ENCODE results near the gene SYNPR.
A peak's percentile ranks its signal among the peaks of the same experiment; 100 is the strongest.

The SYNPR gene

DNA sequence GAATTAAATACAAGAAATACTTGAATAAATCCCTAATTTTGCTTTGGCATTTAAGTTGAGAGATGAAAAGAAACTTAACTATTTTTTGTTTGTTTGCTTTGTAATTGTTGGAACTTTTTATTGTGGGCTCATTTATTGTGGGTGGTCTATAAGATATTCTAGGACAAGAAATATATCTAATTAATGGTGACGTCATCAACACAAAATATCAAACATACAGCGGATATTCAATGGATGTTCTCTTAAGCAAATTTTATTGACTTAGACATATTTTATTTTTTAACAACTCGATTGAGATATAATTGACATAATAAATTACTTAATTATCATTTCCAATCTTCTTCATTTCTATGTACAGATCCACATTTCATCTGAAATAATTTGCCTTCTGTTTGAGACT, 30.0 kb downstream of the SYNPR start:
- no peak for DNase-seq (ENCODE audit: low spot score)

DNA sequence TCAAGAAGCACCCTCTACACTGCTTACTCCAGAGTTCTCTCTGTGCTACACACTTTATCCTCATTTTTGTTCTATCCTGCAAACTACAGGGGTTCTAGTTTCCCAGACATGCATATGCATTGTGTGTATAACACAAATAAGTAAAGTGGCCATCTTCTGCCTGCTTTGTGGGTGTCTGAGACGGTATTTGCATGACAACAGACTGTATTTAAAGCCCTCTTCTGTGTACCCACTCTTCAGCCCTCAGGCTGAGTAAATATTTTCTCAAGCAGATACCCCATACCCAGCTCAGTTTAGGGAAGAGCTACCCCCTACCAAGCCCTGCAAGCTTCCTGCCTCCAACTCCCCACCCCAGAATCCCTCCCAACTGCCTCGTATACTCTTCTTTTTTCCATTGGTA, 31.7 kb downstream of the SYNPR start:
- no peak for DNase-seq (ENCODE audit: low spot score)

DNA sequence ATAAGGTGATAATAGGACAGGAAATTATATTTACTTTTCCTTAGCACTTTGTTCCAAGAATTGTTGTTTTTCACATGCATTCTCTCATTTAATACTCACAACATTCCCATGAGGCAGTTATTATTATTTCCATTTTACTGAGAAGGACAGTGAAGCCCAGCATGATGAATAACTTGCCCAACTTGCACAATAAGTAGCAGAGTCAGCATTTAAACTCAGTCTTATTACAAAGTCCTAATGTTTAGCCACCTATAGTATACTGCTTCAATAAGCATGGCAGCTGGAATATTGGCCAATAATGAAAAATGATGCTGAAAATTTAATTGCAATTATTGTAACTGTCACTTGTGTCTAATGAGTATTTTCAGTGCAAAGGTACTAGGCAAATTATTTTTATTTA, 45.7 kb downstream of the SYNPR start:
- no peak for DNase-seq (ENCODE audit: low spot score)

DNA sequence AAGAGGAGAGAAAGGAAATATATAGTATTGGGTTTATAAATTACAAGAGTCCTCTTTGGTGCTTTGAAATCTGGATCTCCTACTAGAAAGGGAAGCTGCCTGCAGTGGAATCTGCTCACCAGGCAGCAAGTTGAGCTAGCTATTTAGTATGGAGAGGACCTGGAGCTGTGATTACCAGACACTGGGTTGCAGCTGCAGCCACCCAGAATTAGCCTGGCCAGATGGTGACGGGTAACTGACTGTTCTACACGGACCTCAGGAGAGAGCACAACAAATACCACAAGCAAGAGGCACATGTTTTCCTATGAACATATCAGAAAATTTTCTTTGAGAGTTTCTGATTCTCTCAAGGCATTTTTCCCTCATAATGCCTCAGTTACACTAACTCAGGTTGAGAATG, 46.5 kb downstream of the SYNPR start:
- DNase-seq (ENCODE audit: low spot score): no peak

DNA sequence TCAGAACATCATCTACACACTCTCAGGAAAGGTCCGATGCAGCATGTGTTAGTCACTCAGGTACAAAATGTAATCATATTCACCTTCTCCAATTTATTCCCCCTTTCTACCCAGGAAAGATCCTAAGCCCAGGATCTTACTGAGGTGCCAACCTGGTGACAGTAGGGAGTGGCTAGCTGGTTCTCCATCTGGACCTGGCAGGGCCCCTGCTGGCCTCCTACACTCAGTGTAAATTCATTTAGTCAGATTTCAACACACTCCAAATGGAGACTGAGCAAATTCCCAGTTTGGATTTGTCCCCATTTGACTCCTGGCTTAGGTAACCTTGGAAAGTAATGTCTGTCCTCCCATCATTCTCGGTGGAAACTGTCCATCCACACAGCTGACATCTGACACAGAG, 47.3 kb downstream of the SYNPR start:
- no peak for DNase-seq (ENCODE audit: low spot score)

DNA sequence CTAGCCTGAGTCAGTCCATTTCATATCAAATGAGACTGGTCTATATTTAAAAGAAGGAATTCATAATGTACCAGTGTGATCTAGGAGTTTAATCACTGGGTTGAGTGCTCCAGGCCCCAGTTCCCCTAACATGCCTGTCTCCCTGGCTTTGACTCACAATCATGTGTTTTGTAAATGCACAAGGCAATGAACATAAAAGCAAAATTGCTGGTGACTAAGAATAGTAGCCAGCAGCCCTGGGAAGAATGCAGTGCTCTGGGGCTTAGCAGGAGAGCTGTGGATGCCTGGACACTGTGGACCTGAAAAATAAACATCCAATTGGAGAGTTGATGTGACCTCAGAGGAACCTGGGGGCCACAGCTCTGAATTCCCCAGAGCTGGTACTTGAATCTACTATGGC, 50.3 kb downstream of the SYNPR start:
- no peak for DNase-seq (ENCODE audit: low spot score)

DNA sequence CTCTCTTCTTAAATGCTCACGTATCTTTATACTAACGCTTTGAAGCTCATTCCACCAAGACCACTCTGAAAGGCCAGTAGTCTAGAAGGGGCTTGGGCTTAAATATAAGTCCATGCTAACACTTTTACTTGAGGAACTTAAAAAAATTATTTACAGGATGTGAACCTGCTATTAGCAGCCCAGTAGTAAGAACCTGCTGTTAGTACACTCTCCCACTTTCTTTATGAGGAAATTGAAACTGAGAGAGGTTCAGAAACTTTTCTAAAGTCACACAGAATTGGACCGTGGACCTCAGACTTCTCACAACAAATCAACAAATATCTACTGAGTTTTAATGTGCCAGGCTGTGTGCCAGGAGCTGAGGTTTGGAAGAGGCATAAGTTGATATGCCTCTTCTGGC, 53.4 kb downstream of the SYNPR start:
- no peak for DNase-seq (ENCODE audit: low spot score)

DNA sequence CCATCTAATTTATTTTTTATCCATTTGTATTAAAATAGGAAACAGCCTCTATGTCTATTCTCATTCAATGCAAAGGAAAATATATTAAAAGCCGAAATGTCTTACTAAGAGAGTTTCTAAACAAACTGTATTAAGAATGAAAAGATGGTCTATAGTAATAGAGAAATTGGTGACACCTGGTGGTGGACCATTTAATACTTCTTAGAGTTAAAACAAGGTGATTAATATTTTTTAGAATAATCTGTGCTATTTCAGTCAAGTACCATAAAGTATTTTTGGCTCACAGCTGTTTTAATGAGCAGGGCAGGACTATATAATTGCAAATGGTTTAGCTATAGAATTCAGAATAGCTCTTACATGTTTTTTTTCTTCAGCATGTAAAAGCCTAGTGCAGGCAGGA, 55.7 kb downstream of the SYNPR start:
- no peak for DNase-seq (ENCODE audit: low spot score)

DNA sequence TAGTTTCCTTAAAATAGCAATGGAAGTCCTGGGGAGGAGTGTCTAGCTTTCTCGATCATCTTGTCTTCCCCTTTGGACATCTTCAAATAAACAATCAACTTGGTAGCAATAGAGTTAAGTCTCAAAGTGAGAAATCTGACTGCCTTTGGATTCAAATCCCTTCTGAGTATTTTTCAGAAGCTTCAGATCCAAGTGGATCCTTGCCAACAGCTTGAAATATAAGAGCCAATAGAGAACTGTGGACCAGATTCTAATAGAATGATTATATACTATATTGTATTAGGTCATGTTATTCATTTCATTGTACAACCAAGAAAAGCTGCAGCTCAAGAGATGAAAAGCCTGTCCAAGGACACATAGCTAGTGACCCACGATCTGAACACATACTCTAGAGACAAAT, 60.2 kb downstream of the SYNPR start:
- no peak for DNase-seq (ENCODE audit: low spot score)

DNA sequence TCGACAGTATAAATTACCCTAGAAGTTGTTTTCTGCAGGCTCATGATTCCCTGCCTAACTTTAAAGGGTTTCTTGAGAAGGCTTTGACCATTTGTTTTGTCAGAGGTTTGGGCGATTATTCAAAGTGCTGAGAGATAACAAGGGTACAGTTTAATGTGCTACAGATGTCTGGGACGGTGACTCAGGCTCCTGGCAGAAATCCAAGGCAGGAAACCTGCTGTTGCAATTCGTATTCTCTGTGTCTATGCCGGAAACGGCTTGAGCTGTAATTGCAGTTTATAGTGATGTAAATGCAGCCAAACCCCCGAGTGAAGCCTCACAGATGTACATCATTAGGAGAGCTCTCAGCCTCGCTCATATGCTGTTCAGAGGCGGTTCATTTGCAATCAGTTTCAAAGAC, 65.6 kb downstream of the SYNPR start:
- peak; percentile 21 for DNase-seq (ENCODE audit: low spot score)

DNA sequence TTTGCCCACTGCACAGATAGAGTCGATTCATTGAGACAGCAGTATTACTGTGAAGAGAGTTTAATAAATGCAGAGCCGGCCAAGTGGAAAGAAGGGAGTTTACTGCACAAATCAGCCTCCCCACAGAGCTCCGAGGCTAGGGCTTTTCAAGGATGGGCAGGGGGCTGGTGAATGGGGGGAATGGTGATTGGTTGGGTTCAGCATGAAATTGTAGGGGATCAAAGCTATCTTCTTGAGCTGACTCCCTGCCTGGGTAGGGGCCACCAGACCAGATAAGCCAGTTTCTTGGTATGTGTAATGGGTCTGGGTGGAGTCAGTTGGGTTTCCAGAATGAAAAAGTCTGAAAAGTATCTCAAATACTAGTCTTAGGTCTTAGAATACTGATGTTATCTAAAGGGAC, 66.6 kb downstream of the SYNPR start:
- DNase-seq (ENCODE audit: low spot score): no peak

DNA sequence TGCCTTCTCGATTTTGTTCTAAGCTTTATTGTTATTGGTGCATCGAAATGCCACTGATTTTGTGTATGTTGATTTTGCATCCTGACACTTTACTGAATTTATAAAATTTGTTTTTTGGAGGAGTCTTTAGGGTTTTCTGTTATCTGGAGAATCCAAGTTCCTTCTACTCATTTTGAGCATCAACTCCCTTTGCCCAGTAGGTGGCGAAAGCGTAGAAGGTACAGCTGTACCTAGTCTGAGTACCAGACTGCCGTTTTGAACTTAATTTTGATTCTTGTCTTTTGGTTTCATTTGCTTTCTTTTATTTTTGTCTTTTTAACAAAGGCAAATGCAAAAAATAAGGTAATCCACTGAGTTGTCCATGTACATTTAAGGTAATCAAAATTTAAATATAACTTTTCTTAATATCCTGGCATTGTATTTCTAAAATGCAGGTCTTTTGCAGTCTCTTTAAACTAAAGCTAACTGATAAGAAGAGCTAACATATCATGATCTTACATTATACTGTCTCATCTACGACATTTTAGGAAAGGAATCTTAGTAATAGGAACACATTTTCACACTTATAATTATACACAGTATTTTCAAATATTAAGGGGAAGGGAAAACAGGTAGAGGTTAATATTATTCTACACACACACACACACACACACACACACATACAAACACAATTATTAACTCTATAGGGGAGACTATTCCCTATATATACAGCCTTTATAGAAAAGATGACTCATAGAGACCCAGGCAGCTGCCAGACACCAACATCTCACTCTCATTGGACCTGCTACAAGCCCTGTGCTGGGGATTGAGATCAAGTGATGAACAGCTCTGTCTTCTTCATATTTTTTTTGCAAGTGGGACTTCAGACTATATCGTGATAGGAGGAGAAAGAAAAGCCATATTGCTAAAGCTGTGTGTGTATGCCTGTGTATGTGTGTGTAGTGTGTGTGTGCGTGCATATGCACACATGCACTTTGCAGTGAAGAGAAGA, 71.8 kb downstream of the SYNPR start:
- DNase-seq (ENCODE audit: low spot score): no peak

DNA sequence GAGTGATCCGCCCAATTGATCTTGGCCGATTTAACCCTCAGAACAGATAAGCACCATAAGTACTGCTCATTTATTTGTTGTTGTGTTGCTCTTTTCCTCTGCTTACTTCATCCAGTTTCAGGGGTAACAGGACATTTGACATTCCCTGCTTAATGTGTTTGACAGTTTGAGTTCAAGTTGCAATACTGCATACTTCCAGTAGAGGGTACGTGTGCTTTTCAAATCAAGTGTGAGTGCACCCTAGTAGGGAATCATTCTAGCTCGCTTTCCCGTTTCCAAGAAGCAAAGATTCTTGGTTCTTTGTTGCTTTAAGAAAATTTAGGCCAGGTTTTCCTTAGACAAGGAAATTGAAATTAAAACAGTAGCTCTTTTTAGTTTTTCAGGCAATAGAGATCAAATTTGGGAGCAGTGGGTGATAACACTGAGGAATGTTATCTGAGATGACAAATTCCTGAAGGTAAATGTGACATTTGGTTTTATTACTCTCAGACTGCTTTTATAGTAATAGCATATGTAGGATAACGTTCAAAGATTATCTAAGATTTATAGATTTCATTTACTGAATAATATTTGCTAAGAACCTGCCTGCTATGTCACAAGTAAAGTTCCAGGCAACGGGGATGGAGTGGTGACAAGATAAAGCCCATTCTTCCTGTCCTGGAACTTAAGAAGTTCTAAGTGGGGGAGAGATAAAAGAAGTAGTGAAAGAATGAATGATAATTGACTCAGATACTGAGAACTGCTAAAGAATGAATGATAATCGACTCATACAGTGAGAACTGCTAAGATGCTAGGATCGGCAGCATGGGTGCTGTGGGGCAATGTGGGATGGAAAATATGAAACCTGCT, 73.3 kb downstream of the SYNPR start:
- peak; percentile 9 for DNase-seq (ENCODE audit: low spot score)

DNA sequence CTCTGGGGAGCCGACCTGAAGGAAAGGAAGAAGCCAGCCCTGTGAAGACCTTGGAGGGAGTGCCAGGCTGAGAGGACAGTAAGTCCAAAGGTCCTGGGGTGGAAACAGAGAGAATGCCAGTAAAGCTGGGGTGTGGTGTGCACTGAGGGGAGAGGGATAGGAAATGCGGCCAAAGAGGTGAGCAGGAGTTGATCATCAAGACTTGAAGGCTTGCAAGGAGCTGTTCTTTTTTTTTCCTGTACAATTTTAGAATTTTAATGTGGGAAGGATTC, 73.8 kb downstream of the SYNPR start:
- no peak for DNase-seq (ENCODE audit: low spot score)

DNA sequence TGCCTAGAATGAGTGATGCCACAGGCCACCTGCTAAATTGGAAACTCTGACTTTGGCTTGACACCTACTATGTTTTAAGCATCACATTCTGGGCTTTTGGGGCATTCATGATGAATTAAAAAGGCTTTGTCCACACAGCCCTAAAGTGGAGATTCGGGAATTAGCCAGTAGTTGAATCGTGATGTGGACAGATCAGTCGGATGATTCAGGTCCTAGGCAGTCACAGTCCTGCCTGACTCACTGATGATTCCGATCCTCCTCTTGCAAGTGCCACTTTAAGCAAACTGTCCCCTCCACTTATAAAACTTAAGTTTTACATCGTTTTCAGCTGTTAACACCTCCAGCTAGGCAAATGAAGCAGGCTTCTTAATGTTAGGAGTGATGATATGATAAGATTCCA, 75.3 kb downstream of the SYNPR start:
- no peak for DNase-seq (ENCODE audit: low spot score)

DNA sequence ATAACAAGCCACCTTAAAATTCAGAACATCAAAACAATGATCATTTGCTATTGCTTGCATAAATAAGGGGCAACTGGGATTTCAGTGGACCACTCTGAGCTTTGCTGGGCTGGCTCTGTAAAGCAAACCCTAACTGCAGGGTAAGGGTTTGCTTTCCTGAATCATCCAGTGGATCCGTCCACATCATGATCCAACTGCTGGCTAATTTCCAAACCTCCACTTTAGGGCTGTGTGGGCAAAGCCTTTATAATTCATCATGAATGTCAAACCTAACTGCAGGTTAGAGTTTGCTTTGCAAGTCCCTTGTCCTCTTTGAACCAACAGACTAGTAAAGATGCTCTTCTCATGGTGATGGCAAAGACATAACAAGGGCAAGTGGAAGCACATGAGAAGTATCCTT, 76.1 kb downstream of the SYNPR start:
- no peak for DNase-seq (ENCODE audit: low spot score)

DNA sequence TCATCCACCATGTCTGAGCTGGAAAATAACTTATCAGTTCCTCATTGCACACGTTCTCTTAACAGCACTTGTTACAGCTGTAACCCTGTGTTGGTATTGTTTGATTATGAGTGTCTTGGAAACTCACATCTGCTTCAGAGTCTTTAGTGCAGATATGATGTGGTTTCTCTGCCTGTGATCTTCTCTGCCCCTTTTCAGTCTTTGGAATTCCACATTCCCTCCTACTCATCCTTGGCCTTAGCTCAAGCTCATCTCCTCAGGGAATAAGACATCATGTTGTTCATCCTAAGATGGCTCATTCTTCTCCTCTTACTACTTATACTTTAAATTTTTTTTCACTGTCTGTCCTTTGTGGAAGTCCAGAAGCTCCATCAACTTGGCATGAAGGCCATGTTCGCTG, 77.7 kb downstream of the SYNPR start:
- no peak for DNase-seq (ENCODE audit: low spot score)

DNA sequence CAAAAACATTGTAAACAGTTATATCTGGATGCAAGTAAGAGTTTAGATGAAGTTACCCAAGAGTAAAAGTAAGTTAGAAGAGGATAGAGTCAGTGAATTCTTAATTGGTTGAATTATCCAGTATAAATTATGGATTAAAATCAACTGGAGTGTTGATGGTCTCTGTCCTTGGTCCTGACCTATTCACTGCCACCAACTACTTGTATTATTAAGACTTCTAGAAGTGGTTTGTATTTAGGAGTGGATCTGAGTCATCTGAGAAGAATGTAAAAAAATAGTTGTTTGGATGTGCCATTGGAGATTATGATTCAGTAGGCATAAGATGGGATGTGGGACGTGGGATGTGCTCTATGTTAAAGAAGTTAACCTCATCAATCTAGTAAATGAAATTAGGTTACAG, 86.4 kb downstream of the SYNPR start:
- no peak for DNase-seq (ENCODE audit: low spot score)

DNA sequence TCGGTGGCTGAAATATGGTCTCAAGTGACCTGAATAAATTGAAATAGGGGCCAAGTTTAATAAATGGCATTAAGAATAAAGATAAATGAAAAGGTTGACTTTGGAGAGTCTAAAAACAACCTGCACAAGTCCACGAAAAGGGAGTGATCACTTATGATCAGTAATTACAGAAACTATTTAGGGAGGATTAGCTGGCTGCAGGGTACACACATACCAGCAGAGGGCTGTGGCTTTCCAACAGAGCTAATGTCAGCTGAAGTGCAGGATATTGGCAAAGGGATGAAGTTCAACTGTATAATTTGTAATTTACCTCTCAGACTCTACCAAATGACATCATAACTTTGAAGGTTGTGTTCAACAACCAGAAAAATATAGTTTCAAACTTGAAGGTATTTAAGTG, 86.8 kb downstream of the SYNPR start:
- no peak for DNase-seq (ENCODE audit: low spot score)

DNA sequence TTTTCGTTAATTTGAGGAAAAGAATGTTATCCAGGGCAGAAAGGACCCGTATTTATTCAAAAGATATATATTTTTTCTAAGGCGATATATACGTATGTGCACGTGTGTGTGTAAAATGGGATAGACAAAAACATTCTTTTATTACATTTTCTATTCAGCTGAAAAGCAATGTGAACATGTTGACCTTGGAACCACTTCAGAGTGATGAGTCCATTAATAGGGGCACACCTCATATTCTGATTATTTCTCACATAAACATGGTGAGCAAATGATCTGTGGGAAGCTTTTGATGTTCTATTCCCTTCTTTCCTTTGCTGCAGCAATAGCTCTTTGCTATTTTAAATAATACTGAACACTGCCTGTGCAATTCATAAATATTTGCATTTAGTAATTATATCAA, 87.6 kb downstream of the SYNPR start:
- DNase-seq (ENCODE audit: low spot score): no peak

DNA sequence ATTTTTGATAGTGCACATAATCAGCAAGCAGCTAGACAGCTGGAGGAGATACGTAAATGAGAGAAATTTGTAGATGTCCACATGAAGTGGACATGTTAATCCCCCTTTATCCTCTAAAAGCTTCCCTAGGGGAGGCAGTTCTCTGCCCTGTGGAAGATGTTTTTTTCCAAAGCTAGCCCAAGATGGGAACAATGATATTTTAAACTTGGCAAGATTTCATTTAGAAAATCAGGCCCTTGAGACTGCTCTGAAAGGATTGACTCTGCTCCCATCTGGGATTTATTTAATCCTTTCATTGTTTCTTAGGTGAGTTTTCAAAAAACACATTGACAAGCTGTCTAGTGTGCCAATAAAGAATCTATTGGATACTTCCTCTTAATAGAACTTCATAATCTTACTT, 92.0 kb downstream of the SYNPR start:
- no peak for DNase-seq (ENCODE audit: low spot score)

DNA sequence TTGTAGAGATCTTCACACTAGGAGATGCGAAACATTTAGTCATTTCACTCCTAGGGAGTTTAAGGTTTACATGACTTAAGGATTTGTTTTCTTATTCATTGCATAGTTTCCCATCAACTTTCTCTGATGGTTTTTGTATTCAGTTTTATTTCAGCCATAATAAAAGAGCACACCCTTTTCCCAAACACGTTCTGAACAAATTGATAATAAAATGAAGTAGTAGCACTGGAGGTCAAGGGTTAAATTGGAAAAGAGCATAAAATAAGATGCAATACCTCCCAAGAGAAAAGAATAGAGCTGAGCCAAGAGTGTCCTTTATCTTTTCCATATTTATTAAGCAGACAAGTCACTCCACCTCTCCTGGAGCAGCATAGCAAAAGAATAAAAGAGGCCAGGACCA, 104.9 kb downstream of the SYNPR start:
- no peak for DNase-seq (ENCODE audit: low spot score)

DNA sequence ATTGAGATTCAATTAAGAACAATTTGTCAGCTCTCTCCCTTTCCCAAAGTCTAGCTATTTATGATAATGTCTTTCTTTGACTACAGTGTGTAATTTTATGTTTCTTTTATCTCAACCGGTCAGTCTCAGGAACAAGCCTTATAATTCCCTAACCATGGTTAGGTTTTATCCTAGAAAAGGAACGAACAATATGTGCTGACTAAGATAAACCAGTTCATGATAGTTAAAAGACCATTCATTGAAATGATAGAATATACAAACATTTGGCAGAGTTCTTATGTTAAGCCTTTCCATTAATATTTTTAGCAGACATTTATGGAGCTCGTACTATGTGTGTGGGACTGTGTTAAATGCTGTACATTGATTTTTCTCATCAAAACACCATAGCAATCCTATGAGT, 106.3 kb downstream of the SYNPR start:
- no peak for DNase-seq (ENCODE audit: low spot score)

DNA sequence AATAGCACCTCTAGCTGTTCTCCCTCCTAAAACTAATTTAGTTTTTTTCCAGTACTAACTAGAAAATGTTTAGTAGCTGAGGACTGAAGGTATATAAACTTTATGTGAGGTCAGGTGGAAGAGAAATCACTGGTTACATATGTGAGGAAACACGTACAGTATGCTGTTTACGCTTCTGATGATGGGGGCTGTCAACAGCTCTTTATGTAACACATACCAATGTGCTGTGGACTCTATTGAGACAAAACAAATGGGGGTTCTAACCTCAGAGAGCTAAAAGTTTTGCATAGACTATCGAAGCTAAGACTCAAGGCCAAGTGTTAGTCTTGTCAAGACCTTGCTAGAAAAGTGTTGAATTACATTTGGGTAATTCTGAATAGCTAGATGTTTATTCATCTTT, 107.5 kb downstream of the SYNPR start:
- no peak for DNase-seq (ENCODE audit: low spot score)

Measured in CD4-positive, alpha-beta T cell treated with Interleukin-2 at 100 ng/mL for 4 hours (primary cell).